HG02678 (cell line): ENCODE data around the gene SPINT1.

ENCODE experiments used
- ATAC-seq: cut with Tn5 transposase; IDR thresholded peaks from one replicate; pipeline ENCODE4 v1.9.1; 2021; ENCODE audit warnings: mild to moderate bottlenecking, moderate library complexity; ENCODE audit not compliant: unreplicated experiment

The SPINT1 gene

GRCh38 chr15:40843885-40844695 is at the start of gene SPINT1:
Gene SPINT1 (plus strand): TSS chr15:40844048. CDS start chr15:40844555, 507 bp downstream.
- no peak for ATAC-seq

- no peak for ATAC-seq
Observed at GRCh38 chr15:40796041-40796440, 47.8 kb upstream of the SPINT1 start.

- ATAC-seq: no peak
Observed at GRCh38 chr15:40796512-40796911, 47.3 kb upstream of the SPINT1 start.

- no peak for ATAC-seq
Observed at GRCh38 chr15:40799523-40799922, 44.3 kb upstream of the SPINT1 start.

DNA sequence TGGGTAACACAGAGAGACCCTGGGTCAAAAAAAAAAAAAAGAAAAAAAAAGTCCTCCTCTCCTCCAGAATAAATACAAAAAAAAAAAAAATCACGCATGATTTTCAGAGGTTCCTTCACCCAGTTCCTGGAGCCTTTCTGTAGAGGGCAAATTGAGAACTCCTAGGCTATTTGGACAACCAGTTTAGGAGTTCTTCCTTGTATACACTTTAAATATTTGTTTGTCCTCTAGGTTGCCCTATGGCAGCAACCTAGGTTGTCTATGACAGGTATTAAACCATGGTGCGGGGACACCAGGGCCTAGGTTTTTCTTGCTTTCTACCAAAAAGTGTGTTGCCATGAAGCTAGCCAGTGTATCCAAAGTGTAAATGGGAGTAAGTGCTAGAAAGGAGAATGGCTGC is 40.8 kb upstream of the SPINT1 start:
- ATAC-seq: no peak

DNA sequence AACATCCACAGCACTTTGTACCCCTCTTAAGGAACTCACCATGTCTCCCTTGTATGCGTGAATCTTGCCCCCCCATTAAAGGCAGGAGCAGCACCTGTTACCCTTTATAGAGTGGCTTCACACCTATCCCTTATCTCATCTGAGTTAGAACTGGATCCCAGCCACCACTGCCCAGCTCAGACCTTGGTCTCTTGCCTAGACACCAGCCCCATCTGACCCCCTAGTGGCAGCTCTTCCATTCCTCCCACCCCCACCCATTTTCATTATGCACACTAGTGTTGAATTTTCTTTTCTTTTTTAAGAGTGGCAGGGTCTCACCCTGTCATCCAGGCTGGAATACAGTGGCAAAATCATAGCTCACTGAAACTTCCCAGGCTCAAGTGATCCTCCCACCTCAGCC is 40.2 kb upstream of the SPINT1 start:
- ATAC-seq: no peak

DNA sequence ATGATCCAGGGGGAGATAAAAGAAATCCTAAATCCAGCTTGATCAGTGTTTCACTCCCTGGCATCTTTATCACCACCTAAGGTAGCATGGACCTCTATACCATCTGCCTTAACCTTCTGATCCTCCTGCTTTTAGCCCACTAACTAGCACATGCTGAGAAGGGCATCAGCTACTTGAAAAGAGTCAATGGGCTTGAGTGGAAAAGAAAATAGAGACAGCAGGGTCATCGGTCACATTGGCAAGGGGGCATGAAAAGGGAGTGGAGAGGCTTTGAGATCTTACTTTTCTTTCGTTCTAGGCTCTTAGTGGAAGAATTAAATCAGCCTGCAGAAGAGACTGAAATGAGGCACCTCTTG is 37.2 kb upstream of the SPINT1 start:
- ATAC-seq: no peak

DNA sequence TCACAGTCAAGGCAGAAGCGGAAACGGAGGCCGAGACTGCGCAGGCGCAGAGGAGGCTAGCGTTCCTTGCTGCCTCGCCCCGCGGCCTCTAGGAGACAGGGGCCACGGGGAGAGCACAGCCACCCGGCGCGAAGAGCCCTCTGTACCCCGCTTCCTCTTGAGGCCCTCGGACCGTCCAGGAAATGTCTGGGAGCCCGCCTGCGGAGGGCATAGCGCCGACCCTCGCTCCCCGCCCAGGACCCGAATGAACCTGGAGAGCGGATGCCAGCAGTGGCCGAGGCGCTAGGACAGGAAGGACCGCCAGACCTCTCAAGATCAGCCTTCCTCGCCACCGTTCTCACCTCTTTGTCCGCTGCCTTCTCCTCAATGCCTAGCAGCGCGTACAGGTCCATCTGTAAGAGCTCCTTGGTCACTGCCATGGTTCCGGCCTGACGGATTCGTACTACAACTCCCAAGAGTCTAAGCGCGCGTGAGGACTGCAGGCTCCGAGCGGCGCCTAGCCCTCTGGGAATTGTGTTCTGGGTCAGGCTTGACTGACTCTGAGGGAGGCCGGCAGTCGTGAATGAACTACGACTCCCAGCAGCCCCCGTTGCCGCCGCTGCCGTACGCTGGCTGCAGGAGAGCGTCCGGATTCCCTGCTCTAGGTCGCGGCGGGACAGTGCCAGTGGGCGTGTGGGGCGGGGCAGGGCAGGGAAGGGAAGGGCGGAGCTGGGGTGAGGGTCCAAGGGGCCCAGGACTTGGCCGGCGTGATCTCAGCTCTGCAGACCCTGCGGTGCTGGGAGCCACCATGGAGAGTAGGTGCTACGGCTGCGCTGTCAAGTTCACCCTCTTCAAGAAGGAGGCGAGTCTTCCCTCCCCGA is 36.6 kb upstream of the SPINT1 start, which contains the start of the genes DNAJC17 and ZFYVE19:
Gene DNAJC17, minus strand, starts transcription at position 446 of the 860 bp plus-strand sequence. Its CDS starts 27 bp downstream, at position 419.
Gene ZFYVE19, plus strand, starts transcription at position 62 of the 860 bp plus-strand sequence. Its CDS starts 501 bp downstream, at position 563.
- ATAC-seq: peak; percentile 93

DNA sequence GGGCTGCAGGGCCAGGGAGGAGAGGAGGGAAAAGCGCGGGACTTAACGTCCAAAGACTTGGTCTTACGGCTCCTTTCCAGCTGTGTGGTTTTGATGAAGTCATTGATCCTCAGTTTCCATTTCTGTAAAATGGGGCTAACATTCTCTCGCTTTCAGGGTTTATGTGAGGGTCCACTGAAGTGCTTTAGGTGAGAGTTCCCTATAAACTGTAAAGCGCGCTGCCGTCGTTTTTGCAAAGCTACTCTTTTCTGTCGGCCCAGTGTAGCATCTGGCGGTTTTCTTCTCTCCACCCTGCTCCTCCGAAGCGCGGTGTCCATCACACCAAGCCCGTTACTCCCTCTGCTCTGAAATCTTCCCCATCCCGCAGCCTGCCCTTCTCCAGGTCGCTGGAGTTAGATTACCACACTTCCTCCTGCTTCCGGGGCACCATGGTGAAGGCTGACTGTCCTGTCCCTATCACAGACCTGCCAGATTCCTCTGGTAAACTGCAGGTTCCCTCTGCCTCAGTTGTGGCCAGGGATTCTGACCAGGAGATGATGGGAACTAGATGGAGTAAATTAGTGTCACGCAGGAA is 35.9 kb upstream of the SPINT1 start:
- ATAC-seq: no peak

DNA sequence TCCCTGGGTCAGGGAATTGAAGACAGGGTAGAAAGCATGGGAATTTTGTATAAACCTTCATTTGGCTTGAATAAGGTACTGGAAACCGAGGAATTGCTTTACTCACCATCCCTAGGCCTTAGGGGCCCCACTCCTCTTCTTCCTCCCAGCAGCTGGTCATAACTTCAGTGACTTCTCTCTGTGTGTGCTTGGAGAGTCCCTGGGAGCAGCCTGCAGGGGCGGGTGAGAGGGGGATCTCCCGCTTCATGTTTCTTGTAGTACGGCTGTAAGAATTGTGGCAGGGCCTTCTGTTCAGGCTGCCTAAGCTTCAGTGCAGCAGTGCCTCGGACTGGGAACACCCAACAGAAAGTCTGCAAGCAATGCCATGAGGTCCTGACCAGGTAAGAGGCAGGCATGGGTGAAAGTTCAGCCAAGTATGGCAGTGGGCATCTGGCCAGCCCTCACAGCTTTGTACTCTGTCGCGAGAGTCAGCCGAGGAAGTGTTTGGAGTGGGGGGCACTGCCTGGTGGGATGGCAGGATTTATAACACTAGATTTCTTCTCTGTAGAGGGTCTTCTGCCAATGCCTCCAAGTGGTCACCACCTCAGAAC is 34.9 kb upstream of the SPINT1 start:
- no peak for ATAC-seq

DNA sequence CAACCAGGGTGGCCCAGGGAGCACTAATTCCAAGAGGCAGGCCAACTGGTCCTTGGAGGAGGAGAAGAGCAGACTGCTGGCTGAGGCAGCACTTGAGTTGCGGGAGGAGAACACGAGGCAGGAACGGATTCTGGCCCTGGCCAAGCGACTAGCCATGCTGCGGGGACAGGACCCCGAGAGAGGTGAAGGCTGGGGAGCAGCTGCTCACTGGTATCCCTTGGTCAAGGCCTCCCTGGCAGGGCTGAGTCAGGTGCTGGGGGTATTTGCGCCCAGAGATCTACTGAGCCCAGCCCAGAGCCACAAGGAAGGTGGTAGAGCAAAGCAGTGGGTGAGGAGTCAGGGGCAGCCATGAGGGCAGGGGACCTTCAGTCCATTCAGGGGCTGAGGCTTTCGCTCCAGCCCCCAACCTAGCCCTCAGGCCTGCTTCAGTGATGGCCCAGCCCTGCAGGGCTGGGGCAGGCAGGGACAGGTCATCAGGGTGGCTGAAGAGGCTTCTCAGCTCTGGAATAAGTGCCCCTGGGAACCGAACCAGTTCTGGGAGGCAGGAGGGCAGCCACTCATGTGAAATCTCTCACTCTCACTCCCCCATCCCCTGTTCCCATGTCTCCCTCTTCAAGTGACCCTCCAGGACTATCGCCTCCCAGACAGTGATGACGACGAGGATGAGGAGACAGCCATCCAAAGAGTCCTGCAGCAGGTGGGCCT is 31.0 kb upstream of the SPINT1 start:
- no peak for ATAC-seq

DNA sequence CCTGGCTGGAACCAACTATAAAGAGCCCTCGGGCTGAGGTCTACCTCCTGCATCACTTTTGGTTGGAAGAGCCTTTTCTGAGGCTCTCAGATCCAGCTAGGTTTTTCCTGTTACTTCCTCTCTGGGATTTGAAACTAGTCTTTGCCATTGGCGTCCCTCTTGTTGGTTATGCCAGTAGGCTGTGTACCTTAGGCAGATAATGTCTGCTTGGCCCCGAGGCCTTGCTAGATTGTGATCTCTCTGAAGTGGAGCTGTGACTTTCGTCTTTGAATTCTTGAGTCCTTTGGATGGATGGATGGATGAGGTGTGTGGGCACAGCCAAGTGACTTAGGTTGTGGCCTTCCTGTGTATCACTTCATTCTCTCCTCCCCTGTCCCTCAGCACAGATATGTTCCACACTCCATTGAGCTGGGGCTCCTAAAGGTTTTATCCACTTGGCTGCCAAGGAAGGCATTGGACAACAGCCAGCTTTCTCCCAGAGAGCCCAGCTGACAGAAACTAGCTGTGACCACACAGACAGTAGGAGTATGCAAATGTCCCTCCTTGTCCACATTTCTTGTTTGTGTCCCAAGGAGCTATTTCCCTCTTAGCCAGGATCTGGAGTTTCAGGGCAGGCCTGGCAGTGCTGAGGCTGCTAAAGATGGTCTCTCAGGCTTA is 28.7 kb upstream of the SPINT1 start:
- no peak for ATAC-seq

DNA sequence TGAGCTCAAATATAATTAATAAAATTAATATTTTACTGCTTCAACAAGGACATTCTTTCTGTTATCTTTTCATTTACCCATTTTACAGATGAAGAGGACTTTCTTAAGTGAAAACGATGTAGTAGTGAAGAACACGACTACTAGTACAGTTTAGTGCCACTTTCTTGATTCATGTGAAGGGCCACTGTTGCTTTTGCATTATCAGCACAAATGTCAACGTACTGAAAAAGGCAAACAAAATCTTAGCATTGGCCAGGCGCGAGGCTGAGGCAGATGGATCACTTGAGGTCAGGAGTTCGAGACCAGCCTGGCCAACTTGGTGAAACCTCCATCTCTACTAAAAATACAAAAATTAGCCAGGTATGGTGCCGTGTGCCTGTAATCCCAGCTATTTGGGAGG is 24.8 kb upstream of the SPINT1 start:
- ATAC-seq: no peak

DNA sequence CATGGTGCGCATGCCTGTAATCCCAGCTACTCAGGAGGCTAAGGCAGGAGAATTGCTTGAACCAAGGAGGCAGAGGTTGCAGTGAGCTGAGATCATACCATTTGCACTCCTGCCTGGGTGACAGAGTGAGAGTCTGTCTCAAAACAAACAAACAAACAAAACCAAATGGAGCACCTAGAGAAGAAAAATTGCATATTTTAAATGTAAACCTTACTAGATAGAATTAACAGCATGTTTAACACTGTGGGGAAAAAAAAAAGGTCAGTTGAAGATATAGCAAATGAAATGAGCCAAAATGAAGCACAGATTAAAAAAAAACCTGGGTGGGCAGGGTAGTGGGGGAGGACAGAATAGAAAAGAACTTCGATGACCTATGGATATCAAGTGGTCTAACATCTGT is 22.7 kb upstream of the SPINT1 start:
- ATAC-seq: no peak

DNA sequence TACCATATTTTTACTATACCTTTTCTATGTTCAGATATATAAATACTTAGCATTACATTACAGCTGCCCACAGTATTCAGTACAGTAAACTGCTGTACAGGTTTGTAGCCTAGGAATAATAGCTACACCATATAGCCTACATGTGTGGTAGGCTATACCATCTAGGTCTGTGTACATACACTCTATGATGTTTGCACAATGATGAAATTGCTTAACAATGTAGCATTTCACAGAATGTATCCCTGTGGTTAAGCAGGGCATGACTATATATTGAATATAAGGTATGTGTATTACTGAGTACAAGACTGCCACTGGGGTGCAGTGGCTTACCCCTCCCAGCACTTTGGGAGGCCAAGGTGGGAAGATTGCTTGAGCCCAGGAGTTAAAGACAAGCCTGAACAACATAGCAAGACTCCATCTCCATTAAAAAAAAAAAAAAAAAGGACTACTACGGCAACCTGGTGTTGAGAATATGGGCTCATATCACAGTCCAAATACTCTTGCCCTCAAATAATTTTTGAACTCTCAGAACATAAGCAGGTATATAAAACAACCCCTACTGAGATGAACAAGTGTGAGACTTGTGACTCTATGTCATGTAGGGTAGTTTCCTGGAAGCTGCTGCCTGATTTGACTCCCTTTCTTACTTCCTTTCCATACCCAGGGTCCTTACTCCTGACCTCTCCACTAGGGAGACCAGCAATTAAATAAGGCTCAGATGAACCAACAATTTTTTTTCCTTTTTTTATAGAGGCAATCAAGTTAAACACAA is 20.1 kb upstream of the SPINT1 start:
- ATAC-seq: no peak

DNA sequence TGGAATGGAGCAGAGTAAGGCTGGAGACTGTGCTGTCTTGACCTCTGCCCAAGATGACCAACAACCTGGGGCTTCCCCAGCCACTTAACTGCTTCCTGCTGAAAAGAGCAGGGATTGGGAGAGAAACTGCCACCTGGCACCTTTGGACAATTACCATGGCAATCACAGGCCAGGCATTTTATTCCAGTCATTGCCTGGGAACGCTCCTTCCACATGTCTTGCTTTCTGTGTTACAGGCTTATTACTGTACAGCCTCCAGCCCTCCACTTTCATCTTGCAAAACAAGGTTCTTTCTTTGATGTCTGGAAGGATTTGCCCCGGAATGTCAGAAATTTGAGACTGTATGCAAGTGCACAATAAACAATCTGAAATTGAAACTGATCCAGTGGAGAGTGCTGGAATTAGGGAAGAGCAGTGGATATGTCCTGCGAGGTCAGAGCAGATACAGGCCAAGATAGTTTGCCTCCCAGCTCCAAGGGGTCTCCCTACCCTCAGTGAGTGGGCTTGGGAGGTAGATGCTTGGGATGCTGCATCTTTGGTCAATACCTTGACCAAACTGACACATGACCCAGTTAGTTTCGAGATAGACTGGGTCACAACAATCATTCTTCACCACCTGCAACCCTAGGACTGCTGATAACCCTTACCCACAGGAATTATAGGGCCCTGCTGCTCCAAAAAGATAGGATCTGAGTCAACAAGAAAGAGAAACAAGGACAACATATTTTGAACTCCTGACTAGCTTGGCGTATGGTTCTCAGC is 18.0 kb upstream of the SPINT1 start:
- ATAC-seq: no peak

DNA sequence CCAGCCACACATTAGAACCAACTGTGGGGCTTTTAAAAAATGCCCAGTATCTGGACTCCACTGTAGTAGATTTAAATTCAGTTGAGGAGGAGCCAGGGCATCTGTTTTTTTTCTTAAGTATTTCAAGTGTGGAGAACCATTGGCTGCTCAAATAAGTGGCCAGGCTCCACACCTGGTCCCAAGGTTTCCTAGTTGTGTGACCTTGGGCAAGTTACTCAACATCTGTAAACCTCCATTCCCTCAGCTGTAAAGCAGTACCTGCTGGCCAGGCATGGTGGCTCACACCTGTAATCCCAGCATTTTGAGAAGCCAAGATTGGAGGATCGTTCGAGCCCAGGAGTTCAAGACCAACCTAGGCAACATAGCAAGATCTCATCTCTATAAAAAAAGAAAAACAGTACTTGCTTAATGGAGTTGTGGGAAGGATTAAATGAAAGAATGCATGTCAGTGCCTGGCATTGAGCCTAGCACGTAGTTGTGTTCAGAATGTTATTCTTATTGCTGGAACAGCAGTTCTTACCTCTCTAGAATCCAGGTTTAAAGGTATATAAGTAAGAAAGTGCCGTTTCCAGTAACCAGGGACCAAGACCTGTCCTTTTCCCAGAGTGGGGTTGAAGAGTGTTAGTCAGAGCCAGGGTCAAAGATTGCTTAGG is 17.3 kb upstream of the SPINT1 start:
- ATAC-seq: no peak

- ATAC-seq: no peak
Observed at GRCh38 chr15:40828447-40829036, 15.3 kb upstream of the SPINT1 start, which contains the start of gene PPP1R14D. Gene PPP1R14D (minus strand): TSS chr15:40828708. CDS start chr15:40828641, 67 bp downstream.
